ENCODE measurements around the gene GTF2F1.
"Not testable (repeated sequence)": the region's sequence is repeated elsewhere in the genome, so short reads cannot be mapped to it uniquely, and the experiment has no call there.

Gene GTF2F1

GRCh38 chr19:6416658-6417405 is 23.9 kb upstream of the GTF2F1 start:
- no peak for DNase-seq

GRCh38 chr19:6415591-6416190 is 22.7 kb upstream of the GTF2F1 start:
- DNase-seq, result no peak

- no peak for DNase-seq
These were observed 22.0 kb upstream of the GTF2F1 start for GRCh38 chr19:6414793-6415590.

GRCh38 chr19:6413721-6414643 is 21.0 kb upstream of the GTF2F1 start:
- DNase-seq, result no peak

- DNase-seq, result no peak
These were observed 20.3 kb upstream of the GTF2F1 start for GRCh38 chr19:6413291-6413690.

GRCh38 chr19:6412447-6413091 is 19.6 kb upstream of the GTF2F1 start:
- DNase-seq, result peak; percentile 13

- DNase-seq, result no peak
These were observed 19.1 kb upstream of the GTF2F1 start for GRCh38 chr19:6412061-6412446.

- DNase-seq, result no peak
These were observed 16.4 kb upstream of the GTF2F1 start for GRCh38 chr19:6409346-6409745.

- DNase-seq, result no peak
These were observed 13.4 kb upstream of the GTF2F1 start for GRCh38 chr19:6406401-6406800.

- DNase-seq, result no peak
These were observed 10.1 kb upstream of the GTF2F1 start for GRCh38 chr19:6402837-6403608.

- no peak for DNase-seq
These were observed 9.1 kb upstream of the GTF2F1 start for GRCh38 chr19:6402058-6402457.

- not testable (repeated sequence) for DNase-seq
These were observed 7.3 kb upstream of the GTF2F1 start for GRCh38 chr19:6400062-6400944.

GRCh38 chr19:6396305-6396704 is 3.3 kb upstream of the GTF2F1 start:
- no peak for DNase-seq

GRCh38 chr19:6394831-6395230 is 1.9 kb upstream of the GTF2F1 start:
- no peak for DNase-seq

- DNase-seq, result peak; percentile 79
These were observed 1.0 kb upstream of the GTF2F1 start for GRCh38 chr19:6393983-6394412.

- DNase-seq, result no peak
These were observed 517 bp downstream of the GTF2F1 start for GRCh38 chr19:6392221-6393073.

GRCh38 chr19:6387372-6387771 is 5.6 kb downstream of the GTF2F1 start:
- no peak for DNase-seq

GRCh38 chr19:6384381-6384780 is 8.6 kb downstream of the GTF2F1 start:
- DNase-seq, result no peak

- DNase-seq, result no peak
These were observed 9.8 kb downstream of the GTF2F1 start for GRCh38 chr19:6383188-6383587.
